Measurements from ENCODE around the gene PRDM16.

- TF ChIP-seq, protein P1, sequence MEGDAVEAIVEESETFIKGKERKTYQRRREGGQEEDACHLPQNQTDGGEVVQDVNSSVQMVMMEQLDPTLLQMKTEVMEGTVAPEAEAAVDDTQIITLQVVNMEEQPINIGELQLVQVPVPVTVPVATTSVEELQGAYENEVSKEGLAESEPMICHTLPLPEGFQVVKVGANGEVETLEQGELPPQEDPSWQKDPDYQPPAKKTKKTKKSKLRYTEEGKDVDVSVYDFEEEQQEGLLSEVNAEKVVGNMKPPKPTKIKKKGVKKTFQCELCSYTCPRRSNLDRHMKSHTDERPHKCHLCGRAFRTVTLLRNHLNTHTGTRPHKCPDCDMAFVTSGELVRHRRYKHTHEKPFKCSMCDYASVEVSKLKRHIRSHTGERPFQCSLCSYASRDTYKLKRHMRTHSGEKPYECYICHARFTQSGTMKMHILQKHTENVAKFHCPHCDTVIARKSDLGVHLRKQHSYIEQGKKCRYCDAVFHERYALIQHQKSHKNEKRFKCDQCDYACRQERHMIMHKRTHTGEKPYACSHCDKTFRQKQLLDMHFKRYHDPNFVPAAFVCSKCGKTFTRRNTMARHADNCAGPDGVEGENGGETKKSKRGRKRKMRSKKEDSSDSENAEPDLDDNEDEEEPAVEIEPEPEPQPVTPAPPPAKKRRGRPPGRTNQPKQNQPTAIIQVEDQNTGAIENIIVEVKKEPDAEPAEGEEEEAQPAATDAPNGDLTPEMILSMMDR (IDR thresholded peaks at IDR 0.05; ENCODE audit: borderline replicate concordance, extremely low read depth, low read length, poor library complexity, severe bottlenecking), result peak; percentile 28
- TF ChIP-seq EZH2 (IDR thresholded peaks at IDR 0.05; ENCODE audit: borderline replicate concordance, low read depth, low read length, severe bottlenecking), result no peak
These were observed 402.5 kb downstream of the PRDM16 start for GRCh38 chr1:3471356-3472087.
